Endothelial cell of umbilical vein (primary cell): ENCODE data around the gene TMEM92. TPM values are rescaled to one million over a fixed set of nuclear protein-coding genes. Genes with fewer than 3 reads are reported as not detected.

Experiments used
- BruUV-seq: library from RNA; stranded (reverse); fragments of 400-500 nt; replicated peaks from 2 replicates; lab custom pipeline; 2021; lab: Mats Ljungman, UMichigan
- CTCF ChIA-PET: fragments of 300-600, 350-600 bp; sonication (Branson Sonifier 250); formaldehyde crosslinking; loops from one replicate; lab custom pipeline; 2021; ENCODE audit warnings: antibody characterized with exemption, inconsistent platforms; lab: Charles Lee
- POLR2A ChIA-PET: fragments of 300-600, 350-600 bp; sonication (Branson Sonifier 250); formaldehyde crosslinking; loops from one replicate; lab custom pipeline; 2021; ENCODE audit warnings: antibody characterized with exemption, inconsistent platforms; lab: Charles Lee
- DNase-seq: peaks from one replicate; pipeline ENCODE4 v3.0.0-alpha.2; 2011; ENCODE audit warnings: low read depth, low spot score
- FAIRE-seq: peaks from 2 replicates; lab custom pipeline; 2011; peaks lifted over from hg19 to GRCh38; lab: Jason Lieb, UNC
- H2AFZ ChIP-seq: 2 replicates; pipeline ENCODE4 v1.6.0; 2012; ENCODE audit warnings: low read depth, low read length, control low read depth, inconsistent platforms
- H3K27ac ChIP-seq: 2 replicates; pipeline ENCODE4 v1.5.1; 2011; ENCODE audit warnings: low read depth, mild to moderate bottlenecking, control low read depth, low read length, moderate library complexity; ENCODE audit not compliant: insufficient read depth
- H3K27me3 ChIP-seq, 2 experiments: 2 replicates each; pipeline versions ENCODE4 v1.6.0 to v1.6.1; 2011; ENCODE audit warnings: low read length in 2 of 2, mixed read lengths in 1 of 2; ENCODE audit not compliant: control insufficient read depth in 2 of 2, insufficient read depth in 2 of 2
- H3K36me3 ChIP-seq, 2 experiments: 2 replicates in 1 of 2; 3 replicates in 1 of 2; pipeline ENCODE4 v1.5.1; 2011; ENCODE audit warnings: low read length in 2 of 2, mild to moderate bottlenecking in 1 of 2, moderate library complexity in 1 of 2; ENCODE audit not compliant: control insufficient read depth in 2 of 2, insufficient read depth in 2 of 2; ENCODE audit errors: extremely low read depth in 1 of 2
- H3K4me1 ChIP-seq: 3 replicates; pipeline ENCODE4 v1.5.1; 2011; ENCODE audit warnings: mild to moderate bottlenecking, low read length; ENCODE audit not compliant: control insufficient read depth, insufficient read depth; ENCODE audit errors: extremely low read depth
- H3K4me2 ChIP-seq: 2 replicates; pipeline ENCODE4 v1.6.1; 2011; ENCODE audit warnings: low read length, control low read depth, mixed read lengths; ENCODE audit not compliant: insufficient read depth
- H3K4me3 ChIP-seq, 3 experiments: fragments of 200-600 bp in 1 of 3; sonication (generic), shearing (Covaris generic) in 1 of 3; replicated peaks in 1 of 3; 2 replicates each; pipeline ENCODE4 v1.5.1; 2011 to 2016; ENCODE audit warnings: control low read depth in 3 of 3, low read length in 3 of 3, mild to moderate bottlenecking in 2 of 3, inconsistent platforms in 1 of 3, low read depth in 1 of 3, moderate library complexity in 1 of 3; ENCODE audit not compliant: insufficient read depth in 1 of 3
- H3K79me2 ChIP-seq: 2 replicates; pipeline ENCODE4 v1.6.0; 2012; ENCODE audit warnings: low read length, inconsistent platforms; ENCODE audit not compliant: control insufficient read depth, insufficient read depth
- H3K9ac ChIP-seq: replicated peaks from 2 replicates; pipeline ENCODE3; 2011; ENCODE audit warnings: low read length, control low read depth; ENCODE audit not compliant: insufficient read depth; ENCODE audit errors: extremely low read depth
- H3K9me1 ChIP-seq: replicated peaks from 3 replicates; pipeline ENCODE4 v1.6.0; 2011; ENCODE audit warnings: mild to moderate bottlenecking, low read length; ENCODE audit not compliant: control insufficient read depth, insufficient read depth; ENCODE audit errors: extremely low read depth
- H3K9me3 ChIP-seq: replicated peaks from 2 replicates; pipeline ENCODE4 v1.5.1; 2012; ENCODE audit warnings: low read length, inconsistent platforms; ENCODE audit not compliant: control insufficient read depth, insufficient read depth
- H4K20me1 ChIP-seq: replicated peaks from 2 replicates; pipeline ENCODE3; 2011; ENCODE audit warnings: mild to moderate bottlenecking, low read length; ENCODE audit not compliant: control insufficient read depth, insufficient read depth; ENCODE audit errors: extremely low read depth
- CTCF ChIP-seq, 2 donors: IDR thresholded peaks; 1 replicate in 1 of 2; 2 replicates in 1 of 2; pipeline ENCODE4 v1.5.1; 2011; ENCODE audit warnings: low read length in 2 of 2, mild to moderate bottlenecking in 2 of 2, moderate library complexity in 2 of 2, control low read depth in 1 of 2, inconsistent platforms in 1 of 2, low read depth in 1 of 2; ENCODE audit not compliant: insufficient read depth in 1 of 2; ENCODE audit errors: extremely low read depth in 1 of 2
- EZH2 ChIP-seq: IDR thresholded peaks from 2 replicates; pipeline ENCODE4 v1.6.1; 2012; ENCODE audit warnings: borderline replicate concordance, low read depth, mild to moderate bottlenecking, moderate library complexity, low read length, inconsistent platforms; ENCODE audit not compliant: severe bottlenecking
- FOS ChIP-seq: IDR thresholded peaks from 2 replicates; pipeline ENCODE4 v1.6.1; 2011; ENCODE audit warnings: mild to moderate bottlenecking, low read length, moderate library complexity, borderline replicate concordance; ENCODE audit not compliant: insufficient read depth
- GATA2 ChIP-seq: IDR thresholded peaks from 2 replicates; pipeline ENCODE4 v1.7.0; 2011; ENCODE audit warnings: low read depth, mild to moderate bottlenecking, moderate library complexity, mixed read lengths, low read length; ENCODE audit not compliant: insufficient read length, insufficient read depth
- JUN ChIP-seq: IDR thresholded peaks from 2 replicates; pipeline ENCODE4 v1.6.1; 2011; ENCODE audit warnings: borderline replicate concordance, low read depth; ENCODE audit not compliant: insufficient read length, insufficient read depth
- MAX ChIP-seq: IDR thresholded peaks from 2 replicates; pipeline ENCODE4 v1.6.1; 2011; ENCODE audit not compliant: insufficient read depth, insufficient read length
- MYC ChIP-seq: IDR thresholded peaks from one replicate; pipeline ENCODE4 v1.6.1; 2011; ENCODE audit warnings: mild to moderate bottlenecking, low read depth, low read length
- POLR2A ChIP-seq: IDR thresholded peaks from 2 replicates; pipeline ENCODE4 v1.6.1; 2012; ENCODE audit warnings: low read depth, mild to moderate bottlenecking, control low read depth, low read length
- POLR2AphosphoS5 ChIP-seq: IDR thresholded peaks from 2 replicates; pipeline ENCODE4 v1.6.1; 2012; ENCODE audit warnings: low read depth, mild to moderate bottlenecking, control low read depth, low read length, moderate library complexity; ENCODE audit not compliant: insufficient read depth
- dilution Hi-C: fragments of 300-500 bp; cut with MboI; formaldehyde crosslinking; loops from one replicate; pipeline ENCODE4 v1.15.0; 2019; ENCODE audit warnings: low sequenced_read_pairs; ENCODE audit not compliant: extremely low pct_ligation_motif_present
- intact Hi-C: fragments of 100-400 bp; cut with micrococcal nuclease; formaldehyde crosslinking; loops from one replicate; pipeline ENCODE4 v1.10.0; 2022
- polyA plus RNA-seq, 4 experiments: library from polyadenylated mRNA; depleted of rRNA in 3 of 4; stranded (reverse) in 3 of 4; unstranded in 1 of 4; fragments of >200 nt; gene quantifications; 2 replicates each; pipeline versions ENCODE4 v1.2.1 to v1.2.3, GENCODE V29; 2011 to 2012; ENCODE audit warnings: missing spikeins in 1 of 4
- total RNA-seq: library from RNA; stranded (reverse); gene quantifications from 2 replicates; pipeline ENCODE4 v1.2.3, GENCODE V29; 2021

TMEM92 gene
- total and polyA plus RNA-seq, 2 donors (not counting 3 experiments of a cell fraction or from before 2014, with no cell fraction given) = 0.03 TPM; not detected in 1

- no peak overlapping the region for H2AFZ ChIP-seq
Observed at GRCh38 chr17:50234581-50234980, 39.7 kb upstream of the TMEM92 start.

More at GRCh38 chr17:50234581-50234980, 39.7 kb upstream of the TMEM92 start:
- Histone ChIP-seq H3K27me3 (peaks cover 22 to 46% of the 10 kb centered on the region in 2 experiments), H3K9me3 (no peaks in the 10 kb centered on the region), H3K9ac (no peak overlapping the region), H3K79me2 (no peaks in the 10 kb centered on the region), H3K9me1 (no peaks in the 10 kb centered on the region), H3K4me3 (no peak overlapping the region), H3K4me1 (no peaks in the 10 kb centered on the region), H3K27ac (no peak overlapping the region), H4K20me1 (no peaks in the 10 kb centered on the region), H3K36me3 (no peaks in the 10 kb centered on the region), H3K4me2 (no peak overlapping the region)
- no peak for DNase-seq
- POLR2A ChIA-PET = no interaction called here
- TF ChIP-seq CTCF (IDR thresholded peaks at IDR 0.05; ENCODE audit: extremely low read depth in 1 of 2, insufficient read depth in 1 of 2, low read depth in 1 of 2, low read length in 2 of 2) (no peak), FOS (no peak), EZH2 (no peak), POLR2AphosphoS5 (no peak), GATA2 (no peak), JUN (no peak), POLR2A (no peak), MAX (no peak), MYC (no peak)
- BruUV-seq = no TSS peak
- intact Hi-C loops = no loop called here
- dilution Hi-C loops = no loop called here
- no peak for FAIRE-seq
- CTCF ChIA-PET = no interaction called here
